GM21717 (cell line): ENCODE data around the gene METTL27.
"Not testable (repeated sequence)": the region's sequence is repeated elsewhere in the genome, so short reads cannot be mapped to it uniquely, and the experiment has no call there.

Experiments
- ATAC-seq: cut with Tn5 transposase; IDR thresholded peaks from one replicate; pipeline ENCODE4 v1.9.1; 2021; ENCODE audit warnings: mild to moderate bottlenecking, moderate library complexity; ENCODE audit not compliant: unreplicated experiment

Gene METTL27

DNA sequence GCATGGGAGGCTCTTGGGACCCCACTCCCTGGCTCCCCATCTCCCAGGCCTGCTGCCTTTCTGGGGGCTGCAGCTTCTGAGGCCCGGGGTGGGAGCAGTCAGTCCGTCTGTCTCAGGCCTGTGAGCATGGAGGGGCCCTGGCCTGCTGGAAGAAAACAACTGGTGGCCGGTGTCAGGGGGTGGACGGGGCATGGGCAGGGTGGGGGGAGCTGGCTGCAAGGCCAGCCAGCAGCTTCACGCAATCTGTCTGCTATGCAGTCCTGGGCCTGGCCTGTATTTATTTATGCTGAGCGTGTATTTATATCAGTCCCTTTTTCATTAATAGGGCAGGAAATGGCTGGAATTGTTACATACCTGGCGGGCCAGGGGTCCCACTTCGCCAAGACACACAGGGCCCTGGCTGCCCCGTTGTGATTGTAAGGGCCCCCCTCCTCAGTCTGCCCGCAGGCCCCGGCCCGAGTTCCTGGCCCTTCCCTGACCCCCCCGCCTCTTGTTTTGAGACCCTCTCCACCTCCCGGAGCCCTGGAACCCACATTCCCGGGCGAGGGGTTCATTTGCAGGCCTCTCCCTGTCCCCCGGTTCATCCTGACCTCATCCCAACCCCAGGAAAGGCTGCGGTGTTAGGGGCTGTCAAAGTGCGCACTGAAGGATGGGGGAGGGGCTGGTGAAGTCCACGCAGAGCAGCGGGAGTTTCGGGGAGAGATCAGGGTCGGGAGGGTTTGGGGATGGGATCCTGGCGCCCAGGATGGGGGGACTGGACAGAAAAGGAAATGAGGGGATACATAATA, 26.9 kb upstream of the METTL27 start:
- ATAC-seq, result no peak

GRCh38 chr7:73866446-73866767, 24.1 kb upstream of the METTL27 start:
- ATAC-seq, result no peak

DNA sequence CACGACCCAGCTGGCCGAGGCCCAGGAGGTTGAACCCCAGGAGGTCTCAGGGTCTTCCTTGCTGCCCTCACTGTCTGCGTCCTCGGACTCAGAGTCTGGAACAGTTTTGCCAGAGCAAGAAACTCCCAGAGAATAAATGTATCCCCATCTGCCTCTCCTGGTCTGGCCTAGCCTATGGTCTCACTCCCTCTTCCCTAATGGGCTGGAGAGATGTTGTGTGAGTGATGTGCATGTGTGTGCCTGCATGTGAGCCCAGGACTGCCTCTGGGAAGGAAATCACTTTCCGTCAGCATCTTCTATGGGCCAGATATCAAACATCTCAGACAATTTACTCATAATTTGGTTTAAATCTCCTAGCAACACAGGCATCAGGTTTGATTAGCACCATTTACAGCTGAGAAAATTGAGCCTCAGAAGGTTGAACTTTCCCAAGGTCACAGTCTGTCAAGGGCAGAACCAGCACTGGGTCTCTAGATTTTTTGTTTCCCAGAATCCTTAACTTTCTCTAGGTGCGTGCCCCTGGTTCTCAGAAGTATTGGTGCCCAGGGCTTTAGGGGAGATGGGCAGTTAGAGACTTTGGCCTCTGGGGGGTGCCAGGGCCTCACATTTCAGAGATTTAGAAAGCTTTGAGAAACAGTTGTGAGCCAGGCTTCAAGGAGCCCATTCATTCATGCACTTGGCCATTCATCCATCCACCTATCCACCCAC, 23.6 kb upstream of the METTL27 start:
- ATAC-seq, result no peak

DNA sequence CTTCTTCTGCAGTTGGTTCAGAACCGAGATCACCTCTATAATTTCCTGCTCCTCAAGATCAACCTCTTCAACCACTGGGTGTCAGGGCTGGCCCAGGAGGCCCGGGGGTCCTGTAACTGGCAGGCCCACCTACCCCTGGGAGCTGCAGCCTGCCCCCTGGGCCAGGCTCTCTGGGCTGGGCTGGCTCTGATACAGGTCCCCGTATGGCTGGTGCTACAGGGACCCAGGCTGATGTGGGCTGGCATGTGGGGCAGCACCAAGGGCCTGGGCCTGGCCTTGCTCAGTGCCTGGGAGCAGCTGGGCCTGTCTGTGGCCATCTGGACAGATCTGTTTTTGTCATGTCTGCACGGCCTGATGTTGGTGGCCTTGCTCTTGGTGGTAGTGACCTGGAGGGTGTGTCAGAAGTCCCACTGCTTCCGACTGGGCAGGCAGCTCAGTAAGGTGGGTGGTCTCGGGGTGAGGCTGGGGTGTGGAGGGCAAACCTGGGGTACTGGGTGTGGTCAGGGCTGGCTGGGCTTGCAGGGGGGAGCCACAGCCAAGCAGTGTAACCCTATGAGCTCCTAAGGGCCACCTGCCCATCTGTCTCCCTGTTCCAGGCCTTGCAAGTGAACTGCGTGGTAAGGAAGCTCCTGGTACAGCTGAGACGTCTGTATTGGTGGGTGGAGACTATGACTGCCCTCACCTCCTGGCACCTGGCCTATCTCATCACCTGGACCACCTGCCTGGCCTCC, 22.8 kb upstream of the METTL27 start:
- ATAC-seq, result no peak

- ATAC-seq, result no peak
Observed at GRCh38 chr7:73861305-73861704, 19.0 kb upstream of the METTL27 start.

GRCh38 chr7:73860859-73861258, 18.5 kb upstream of the METTL27 start, which contains the start of gene TMEM270:
Gene TMEM270 (plus strand): TSS chr7:73861159. CDS start chr7:73861195, 36 bp downstream.
- ATAC-seq, result no peak

- ATAC-seq, result no peak
Observed at GRCh38 chr7:73858807-73859206, 16.5 kb upstream of the METTL27 start.

- ATAC-seq, result no peak
Observed at GRCh38 chr7:73856941-73857340, 14.6 kb upstream of the METTL27 start.

- ATAC-seq, result no peak
Observed at GRCh38 chr7:73852500-73852899, 10.2 kb upstream of the METTL27 start.

DNA sequence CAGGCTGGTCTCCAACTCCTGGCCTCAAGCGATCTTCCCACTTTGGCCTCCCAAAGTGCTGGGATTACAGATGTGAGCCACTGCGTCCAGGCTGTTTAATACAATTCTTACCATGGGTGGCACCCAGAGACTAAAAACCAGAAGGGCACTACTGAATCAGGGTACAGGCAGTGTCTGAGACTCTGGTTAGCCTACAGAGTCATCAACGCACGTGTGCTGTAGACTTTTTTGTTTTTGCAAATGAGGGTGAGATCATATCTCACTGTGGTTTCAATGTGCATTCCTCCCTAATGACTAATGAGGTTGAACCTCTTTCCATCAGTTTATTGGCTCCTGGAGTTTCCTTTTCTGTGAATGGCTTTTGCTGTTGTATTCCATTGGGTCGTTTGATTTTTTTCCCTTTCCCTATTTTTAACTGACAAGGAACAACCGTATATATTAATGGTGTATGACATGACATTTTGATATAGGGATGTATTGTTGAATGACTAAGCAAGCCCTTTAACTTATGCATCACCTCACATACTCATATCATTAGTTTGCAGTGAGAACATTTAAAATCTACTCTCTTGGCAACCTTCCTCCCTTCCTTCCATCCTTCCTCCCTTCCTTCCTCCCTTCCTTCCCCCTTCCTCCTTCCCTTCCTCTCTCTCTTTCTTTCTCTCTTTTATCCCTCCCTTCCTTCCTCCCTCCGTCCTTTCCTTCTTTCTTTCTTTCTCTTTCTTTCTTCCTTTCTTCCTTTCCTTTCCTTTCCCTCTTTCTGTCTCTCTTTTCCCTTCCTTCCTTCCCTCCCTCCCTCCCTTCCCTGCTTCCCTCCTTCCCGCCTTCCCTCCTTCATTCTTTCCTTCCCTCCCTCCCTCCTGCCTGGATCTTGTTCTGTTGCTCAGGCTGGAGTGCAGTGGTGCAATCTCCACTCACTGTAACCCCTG, 9.4 kb upstream of the METTL27 start:
- peak; percentile 69 for ATAC-seq

DNA sequence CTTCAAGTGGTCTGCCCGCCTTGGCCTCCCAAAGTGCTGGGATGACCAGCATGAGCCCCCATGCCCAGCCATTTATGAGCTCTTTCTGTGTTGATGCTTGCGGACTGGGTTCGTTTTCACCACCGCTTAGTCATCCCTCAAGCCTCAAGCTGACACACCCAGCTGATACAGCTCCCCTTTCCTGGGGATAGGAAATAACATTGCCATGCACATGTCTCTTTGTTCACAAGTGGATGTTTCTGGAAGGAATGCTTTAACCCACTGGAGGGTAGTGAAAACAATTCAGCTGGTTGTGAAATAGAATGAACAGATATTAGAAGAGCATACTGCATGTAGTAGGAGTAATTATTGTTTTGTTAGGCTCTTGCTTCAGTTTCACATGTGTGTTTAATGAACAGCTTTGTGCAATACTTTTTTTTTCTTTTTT, 8.5 kb upstream of the METTL27 start:
- ATAC-seq, result no peak

- ATAC-seq, result no peak
Observed at GRCh38 chr7:73847941-73848723, 5.8 kb upstream of the METTL27 start.

- not testable (repeated sequence) for ATAC-seq
Observed at GRCh38 chr7:73845701-73846195, 3.4 kb upstream of the METTL27 start.

DNA sequence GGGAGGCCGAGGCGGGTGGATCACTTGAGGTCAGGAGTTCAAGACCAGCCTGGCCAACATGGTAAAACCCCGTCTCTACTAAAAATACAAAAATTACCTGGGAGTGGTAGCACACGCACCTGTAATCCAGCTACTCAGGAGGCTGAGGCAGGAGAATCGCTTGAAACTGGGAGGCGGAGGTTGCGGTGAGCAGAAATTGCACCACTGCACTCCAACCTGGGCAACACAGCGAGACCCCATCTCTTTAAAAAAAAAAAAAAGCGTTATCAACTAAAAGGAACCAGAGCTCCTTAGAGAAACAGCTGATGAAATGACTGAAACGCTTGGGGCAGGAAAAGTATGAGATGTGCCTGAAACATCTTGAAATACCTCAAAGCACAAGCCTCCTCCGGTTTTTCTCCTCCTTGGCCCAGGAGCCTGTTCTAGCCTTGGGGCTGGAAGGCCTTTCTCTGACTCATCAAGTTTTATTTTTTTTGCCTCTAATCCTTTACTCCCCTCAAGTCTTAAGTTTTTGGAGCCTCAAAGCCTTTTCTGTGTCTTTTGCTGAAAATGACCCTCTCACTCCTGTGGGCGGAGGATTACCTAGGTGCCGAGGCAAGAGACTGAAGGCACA, 2.6 kb upstream of the METTL27 start:
- no peak for ATAC-seq

- ATAC-seq, result no peak
Observed at GRCh38 chr7:73844131-73844547, 1.8 kb upstream of the METTL27 start.

DNA sequence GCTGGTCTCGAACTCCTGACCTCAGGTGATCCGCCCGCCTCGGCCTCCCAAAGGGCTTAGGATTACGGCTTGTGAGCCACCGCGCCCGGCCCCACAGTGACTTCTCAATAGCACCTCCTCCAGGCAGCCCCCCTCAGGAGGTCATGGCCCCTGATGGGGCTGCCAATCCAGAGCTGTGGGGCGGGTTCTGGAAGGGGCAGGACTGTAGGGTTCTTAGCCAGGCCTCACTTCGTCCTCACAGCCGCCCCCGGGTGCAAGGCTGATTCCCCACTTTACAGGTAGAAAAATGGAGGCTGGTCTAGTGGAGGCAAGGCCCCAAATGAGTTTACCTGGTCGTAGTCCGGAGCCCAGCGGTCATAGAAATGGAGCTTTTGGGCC, 638 bp downstream of the METTL27 start:
- ATAC-seq, result no peak

DNA sequence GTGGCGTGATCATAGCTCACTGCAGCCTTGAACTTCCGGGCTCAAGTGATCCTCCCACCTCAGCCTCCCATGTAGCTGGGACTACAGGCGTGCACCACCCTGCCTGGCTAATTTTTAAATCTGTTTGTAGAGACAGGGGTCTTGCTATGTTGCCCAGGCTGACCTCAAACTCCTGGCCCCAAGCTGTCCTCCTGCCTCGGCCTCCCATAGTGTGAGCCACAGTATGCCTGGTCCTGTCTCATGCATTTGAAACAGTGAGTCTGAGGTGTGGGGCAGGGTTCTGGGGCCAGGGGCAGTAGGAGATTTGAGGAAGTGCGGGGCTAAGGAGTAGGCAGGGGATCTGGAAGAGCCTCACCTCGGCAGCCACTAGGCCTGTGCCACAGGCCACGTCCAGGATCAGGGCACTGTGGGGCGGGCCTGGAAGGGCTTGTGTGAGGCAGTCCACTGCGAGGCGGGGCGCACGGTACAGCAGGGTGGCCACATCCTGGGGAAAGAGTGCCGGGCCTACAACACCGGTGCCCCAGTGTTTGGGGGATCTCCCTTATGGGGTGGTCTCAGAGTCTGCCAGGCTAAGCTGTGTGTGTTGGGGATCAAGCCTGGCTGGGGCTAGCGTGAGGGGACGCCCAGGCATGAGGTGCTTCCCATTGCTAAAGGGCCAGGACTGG, 1.5 kb downstream of the METTL27 start:
- ATAC-seq, result no peak
